AG09319 (cell line): ENCODE results near the gene CELSR3.

Experiments used
- DNase-seq: peaks from one replicate; pipeline ENCODE4 v3.0.0-alpha.2; 2010; ENCODE audit warnings: low read depth; ENCODE audit errors: extremely low read depth
- TF ChIP-seq, protein P1 (sequence below): IDR thresholded peaks from 2 replicates; pipeline ENCODE4 v1.5.1; 2011; ENCODE audit warnings: low read depth, mild to moderate bottlenecking, inconsistent platforms, low read length, moderate library complexity

Gene CELSR3

GRCh38 chr3:48636149-48636655, 26.5 kb downstream of the CELSR3 start:
- DNase-seq, result no peak
- TF ChIP-seq, protein P1, sequence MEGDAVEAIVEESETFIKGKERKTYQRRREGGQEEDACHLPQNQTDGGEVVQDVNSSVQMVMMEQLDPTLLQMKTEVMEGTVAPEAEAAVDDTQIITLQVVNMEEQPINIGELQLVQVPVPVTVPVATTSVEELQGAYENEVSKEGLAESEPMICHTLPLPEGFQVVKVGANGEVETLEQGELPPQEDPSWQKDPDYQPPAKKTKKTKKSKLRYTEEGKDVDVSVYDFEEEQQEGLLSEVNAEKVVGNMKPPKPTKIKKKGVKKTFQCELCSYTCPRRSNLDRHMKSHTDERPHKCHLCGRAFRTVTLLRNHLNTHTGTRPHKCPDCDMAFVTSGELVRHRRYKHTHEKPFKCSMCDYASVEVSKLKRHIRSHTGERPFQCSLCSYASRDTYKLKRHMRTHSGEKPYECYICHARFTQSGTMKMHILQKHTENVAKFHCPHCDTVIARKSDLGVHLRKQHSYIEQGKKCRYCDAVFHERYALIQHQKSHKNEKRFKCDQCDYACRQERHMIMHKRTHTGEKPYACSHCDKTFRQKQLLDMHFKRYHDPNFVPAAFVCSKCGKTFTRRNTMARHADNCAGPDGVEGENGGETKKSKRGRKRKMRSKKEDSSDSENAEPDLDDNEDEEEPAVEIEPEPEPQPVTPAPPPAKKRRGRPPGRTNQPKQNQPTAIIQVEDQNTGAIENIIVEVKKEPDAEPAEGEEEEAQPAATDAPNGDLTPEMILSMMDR, result no peak

DNA sequence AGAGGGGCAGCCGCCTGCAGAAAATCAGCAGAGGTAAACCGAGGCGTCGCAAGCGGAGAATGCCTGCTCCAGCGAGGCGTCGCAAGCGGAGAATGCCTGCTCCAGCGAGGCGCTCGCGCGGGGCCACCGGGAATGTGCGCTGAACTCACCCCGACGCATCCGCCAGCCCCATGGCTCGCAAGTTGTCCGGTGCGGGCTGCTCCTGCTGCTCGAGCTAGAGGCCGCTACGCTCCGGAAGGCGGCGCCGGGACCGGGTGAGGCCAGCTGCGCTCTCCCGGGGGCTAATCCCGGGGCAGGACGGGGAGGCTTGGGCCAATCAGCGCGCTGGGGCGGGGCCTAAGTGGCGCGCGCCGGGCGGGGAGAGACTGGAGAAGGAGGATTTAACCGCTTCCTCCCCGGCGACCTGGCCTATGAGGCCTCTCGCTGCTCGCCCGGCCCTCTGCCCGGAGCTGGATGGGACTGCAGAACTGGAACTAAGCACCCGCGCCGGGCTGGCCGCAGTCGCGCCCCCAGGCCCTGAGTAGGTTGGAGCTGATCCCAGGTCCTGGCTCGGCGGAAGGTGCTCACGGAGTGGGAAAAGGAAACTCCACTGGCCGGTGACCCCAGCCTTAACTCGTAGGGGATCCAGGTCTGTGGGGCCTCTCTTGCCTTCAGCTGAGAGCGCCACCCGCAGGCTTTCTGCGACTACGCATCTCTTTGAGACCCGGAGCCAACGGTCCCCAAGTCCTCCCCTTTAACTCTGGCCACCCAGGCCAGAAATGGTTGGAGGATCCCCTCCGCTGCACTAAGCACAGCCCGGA, 27.3 kb downstream of the CELSR3 start, which contains the start of gene SLC26A6:
Gene SLC26A6, minus strand, starts transcription at position 240 of the 800 bp plus-strand sequence. Its CDS starts 68 bp downstream, at position 172.
- peak; percentile 86 for DNase-seq
- TF ChIP-seq, protein P1, result peak; percentile 71

- DNase-seq, result peak; percentile 5
Measured at GRCh38 chr3:48634661-48635221, 27.9 kb downstream of the CELSR3 start.

GRCh38 chr3:48633743-48634142, 28.9 kb downstream of the CELSR3 start:
- no peak for DNase-seq
- TF ChIP-seq, protein P1, result no peak

More at GRCh38 chr3:48634661-48635221, 27.9 kb downstream of the CELSR3 start:
- TF ChIP-seq, protein P1, result no peak

DNA sequence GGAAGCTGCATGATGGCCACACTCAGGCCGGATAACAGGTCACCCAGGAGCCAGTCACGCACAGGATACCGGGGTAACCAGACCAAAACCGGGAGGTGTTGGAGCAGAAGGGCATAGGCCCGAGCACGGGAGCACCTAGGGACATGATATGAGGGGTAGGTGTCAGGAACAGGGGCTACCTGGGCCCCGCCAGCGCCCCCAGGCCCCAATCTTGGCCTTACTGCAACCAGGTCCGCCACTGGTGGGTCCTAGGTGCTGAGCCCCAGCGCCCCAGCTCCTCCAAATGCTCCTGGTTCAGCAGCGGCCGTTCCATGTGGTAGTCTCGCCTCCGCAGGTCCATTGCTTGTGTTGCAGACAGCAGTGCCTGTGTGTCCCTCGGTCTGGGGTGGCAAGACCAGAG, 29.4 kb downstream of the CELSR3 start:
- TF ChIP-seq, protein P1, result no peak
- DNase-seq, result no peak

DNA sequence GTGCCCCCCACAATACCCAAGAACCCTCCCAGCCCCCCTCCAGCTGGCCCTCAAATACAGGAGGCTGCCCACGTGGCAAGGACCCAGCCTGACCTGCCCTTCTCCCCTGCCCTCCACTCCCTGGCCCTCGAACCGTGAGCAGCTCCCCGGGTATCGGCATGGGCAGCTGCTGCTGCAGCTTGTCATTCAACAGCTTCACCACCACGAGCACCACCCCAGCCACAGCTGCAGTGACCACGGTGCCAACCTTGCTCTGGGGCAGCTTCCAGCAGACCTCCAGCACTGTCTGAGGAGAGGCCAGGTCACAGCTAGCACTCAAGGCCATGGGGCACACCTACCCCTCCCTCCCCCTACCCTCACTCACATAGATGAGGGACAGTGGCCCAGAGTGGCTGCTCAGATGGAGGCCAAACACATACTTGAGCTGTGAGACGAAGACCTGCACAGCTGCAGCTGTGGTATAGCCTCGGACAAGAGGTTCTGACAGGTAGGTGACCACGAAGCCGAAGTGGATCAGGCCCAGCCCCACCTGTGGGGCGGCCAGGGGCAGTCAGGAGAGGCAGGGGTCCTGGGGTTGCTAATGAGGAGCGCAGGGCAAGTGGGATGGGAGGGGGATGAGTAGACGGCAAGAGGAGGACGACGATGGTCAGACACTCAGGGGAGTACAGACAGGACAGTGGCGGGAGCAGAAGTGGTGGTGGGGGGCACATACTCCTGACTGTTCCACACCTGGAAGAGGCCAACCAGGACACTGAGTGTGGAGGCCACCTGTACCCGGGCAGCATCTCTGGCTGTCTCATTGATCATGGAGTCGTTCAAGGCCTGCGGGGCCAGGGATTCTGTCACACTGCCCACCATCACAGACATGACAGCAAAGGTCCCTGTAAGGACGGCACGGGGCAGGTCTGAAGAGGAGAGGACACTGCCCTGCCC, 30.9 kb downstream of the CELSR3 start:
- TF ChIP-seq, protein P1, result no peak
- no peak for DNase-seq
